ENCODE results near the gene CEP128.

GRCh38 chr14:80564051-80564450 lies 377.5 kb downstream of the CEP128 start:
- TF ChIP-seq, protein P1, sequence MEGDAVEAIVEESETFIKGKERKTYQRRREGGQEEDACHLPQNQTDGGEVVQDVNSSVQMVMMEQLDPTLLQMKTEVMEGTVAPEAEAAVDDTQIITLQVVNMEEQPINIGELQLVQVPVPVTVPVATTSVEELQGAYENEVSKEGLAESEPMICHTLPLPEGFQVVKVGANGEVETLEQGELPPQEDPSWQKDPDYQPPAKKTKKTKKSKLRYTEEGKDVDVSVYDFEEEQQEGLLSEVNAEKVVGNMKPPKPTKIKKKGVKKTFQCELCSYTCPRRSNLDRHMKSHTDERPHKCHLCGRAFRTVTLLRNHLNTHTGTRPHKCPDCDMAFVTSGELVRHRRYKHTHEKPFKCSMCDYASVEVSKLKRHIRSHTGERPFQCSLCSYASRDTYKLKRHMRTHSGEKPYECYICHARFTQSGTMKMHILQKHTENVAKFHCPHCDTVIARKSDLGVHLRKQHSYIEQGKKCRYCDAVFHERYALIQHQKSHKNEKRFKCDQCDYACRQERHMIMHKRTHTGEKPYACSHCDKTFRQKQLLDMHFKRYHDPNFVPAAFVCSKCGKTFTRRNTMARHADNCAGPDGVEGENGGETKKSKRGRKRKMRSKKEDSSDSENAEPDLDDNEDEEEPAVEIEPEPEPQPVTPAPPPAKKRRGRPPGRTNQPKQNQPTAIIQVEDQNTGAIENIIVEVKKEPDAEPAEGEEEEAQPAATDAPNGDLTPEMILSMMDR (conservative IDR thresholded peaks at IDR 0.05; ENCODE audit: low read depth in 2 of 2) = no peak
- TF ChIP-seq POLR2AphosphoS5 (IDR thresholded peaks at IDR 0.05; ENCODE audit: low read depth) (no peak), EZH2 (IDR thresholded peaks at IDR 0.05; ENCODE audit: low read depth, unreplicated experiment) (no peak), NANOG (IDR thresholded peaks at IDR 0.05; ENCODE audit: borderline replicate concordance) (no peak), ZNF114 (CRISPR knock-in tag; IDR thresholded peaks at IDR 0.05) (no peak), EZH2phosphoT487 (IDR thresholded peaks at IDR 0.05; ENCODE audit: unreplicated experiment) (no peak), CREB1 (CRISPR knock-in tag; IDR thresholded peaks at IDR 0.05; ENCODE audit: low read depth) (no peak), JUNB (IDR thresholded peaks at IDR 0.05; ENCODE audit: unreplicated experiment) (no peak), STAT1 (IDR thresholded peaks at IDR 0.05; ENCODE audit: unreplicated experiment) (no peak), ETS1 (IDR thresholded peaks at IDR 0.05) (no peak), ZNF462 (CRISPR knock-in tag; IDR thresholded peaks at IDR 0.05) (no peak), ZNF331 (CRISPR knock-in tag; IDR thresholded peaks at IDR 0.05; ENCODE audit: low read depth) (no peak)
- TF ChIP-seq, protein P2, sequence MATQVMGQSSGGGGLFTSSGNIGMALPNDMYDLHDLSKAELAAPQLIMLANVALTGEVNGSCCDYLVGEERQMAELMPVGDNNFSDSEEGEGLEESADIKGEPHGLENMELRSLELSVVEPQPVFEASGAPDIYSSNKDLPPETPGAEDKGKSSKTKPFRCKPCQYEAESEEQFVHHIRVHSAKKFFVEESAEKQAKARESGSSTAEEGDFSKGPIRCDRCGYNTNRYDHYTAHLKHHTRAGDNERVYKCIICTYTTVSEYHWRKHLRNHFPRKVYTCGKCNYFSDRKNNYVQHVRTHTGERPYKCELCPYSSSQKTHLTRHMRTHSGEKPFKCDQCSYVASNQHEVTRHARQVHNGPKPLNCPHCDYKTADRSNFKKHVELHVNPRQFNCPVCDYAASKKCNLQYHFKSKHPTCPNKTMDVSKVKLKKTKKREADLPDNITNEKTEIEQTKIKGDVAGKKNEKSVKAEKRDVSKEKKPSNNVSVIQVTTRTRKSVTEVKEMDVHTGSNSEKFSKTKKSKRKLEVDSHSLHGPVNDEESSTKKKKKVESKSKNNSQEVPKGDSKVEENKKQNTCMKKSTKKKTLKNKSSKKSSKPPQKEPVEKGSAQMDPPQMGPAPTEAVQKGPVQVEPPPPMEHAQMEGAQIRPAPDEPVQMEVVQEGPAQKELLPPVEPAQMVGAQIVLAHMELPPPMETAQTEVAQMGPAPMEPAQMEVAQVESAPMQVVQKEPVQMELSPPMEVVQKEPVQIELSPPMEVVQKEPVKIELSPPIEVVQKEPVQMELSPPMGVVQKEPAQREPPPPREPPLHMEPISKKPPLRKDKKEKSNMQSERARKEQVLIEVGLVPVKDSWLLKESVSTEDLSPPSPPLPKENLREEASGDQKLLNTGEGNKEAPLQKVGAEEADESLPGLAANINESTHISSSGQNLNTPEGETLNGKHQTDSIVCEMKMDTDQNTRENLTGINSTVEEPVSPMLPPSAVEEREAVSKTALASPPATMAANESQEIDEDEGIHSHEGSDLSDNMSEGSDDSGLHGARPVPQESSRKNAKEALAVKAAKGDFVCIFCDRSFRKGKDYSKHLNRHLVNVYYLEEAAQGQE (IDR thresholded peaks at IDR 0.05; ENCODE audit: unreplicated experiment) = no peak
